GM23338 (cell line): ENCODE results near the gene PFKM. TPM values are rescaled to one million over a fixed set of nuclear protein-coding genes. Genes with fewer than 3 reads are reported as not detected.

ENCODE experiments used
- ATAC-seq: fragments of 200-7000 bp; cut with Tn5 transposase; 3 replicates; pipeline ENCODE4 v1.9.1; 2020
- DNase-seq: peaks from one replicate; pipeline ENCODE4 v3.0.0-alpha.2; 2015; ENCODE audit warnings: low spot score
- H2AFZ ChIP-seq: fragments of 200-600 bp; sonication (generic); 2 replicates; pipeline ENCODE4 v1.8.0; 2016; ENCODE audit warnings: antibody characterized with exemption, mild to moderate bottlenecking, moderate library complexity
- H3F3A ChIP-seq: fragments of 200-600 bp; sonication (generic); replicated peaks from 2 replicates; pipeline ENCODE4 v1.8.0; 2017; ENCODE audit warnings: antibody characterized with exemption, mixed run types, low read depth
- H3K27ac ChIP-seq: fragments of 200-600 bp; sonication (generic); 2 replicates; pipeline ENCODE4 v1.6.1; 2016; ENCODE audit warnings: low read depth
- H3K27me3 ChIP-seq: fragments of 200-600 bp; sonication (generic); 2 replicates; pipeline ENCODE4 v1.8.0; 2016; ENCODE audit warnings: mild to moderate bottlenecking, mixed run types, moderate library complexity; ENCODE audit not compliant: insufficient read depth
- H3K36me3 ChIP-seq: fragments of 200-600 bp; sonication (generic); 2 replicates; pipeline ENCODE4 v1.8.0; 2016; ENCODE audit warnings: mild to moderate bottlenecking; ENCODE audit not compliant: insufficient read depth
- H3K4me1 ChIP-seq: fragments of 200-600 bp; sonication (generic); 2 replicates; pipeline ENCODE4 v1.8.0; 2016; ENCODE audit warnings: mild to moderate bottlenecking, moderate library complexity; ENCODE audit not compliant: insufficient read depth
- H3K4me2 ChIP-seq: fragments of 200-600 bp; sonication (generic); 2 replicates; pipeline ENCODE4 v1.7.1; 2017; ENCODE audit warnings: mixed run types
- H3K4me3 ChIP-seq: fragments of 200-600 bp; sonication (generic); 2 replicates; pipeline ENCODE4 v1.6.1; 2016; ENCODE audit warnings: mixed run types
- H3K79me2 ChIP-seq: fragments of 200-600 bp; sonication (generic); replicated peaks from 2 replicates; pipeline ENCODE4 v1.8.0; 2017; ENCODE audit warnings: mild to moderate bottlenecking; ENCODE audit not compliant: insufficient read depth
- H3K9me2 ChIP-seq: fragments of 200-600 bp; sonication (generic); 2 replicates; pipeline ENCODE4 v1.8.0; 2017; ENCODE audit not compliant: insufficient read depth
- H4K20me1 ChIP-seq: fragments of 200-600 bp; sonication (generic); replicated peaks from 2 replicates; pipeline ENCODE4 v1.8.0; 2017; ENCODE audit warnings: mild to moderate bottlenecking; ENCODE audit not compliant: insufficient read depth
- H3K27ac Mint-ChIP-seq: 2 replicates; pipeline ENCODE4 v1.8.0; 2020; ENCODE audit warnings: inconsistent platforms, mild to moderate bottlenecking, moderate library complexity, mixed read lengths
- H3K27me3 Mint-ChIP-seq: 3 replicates; pipeline ENCODE4 v1.8.0; 2022; ENCODE audit warnings: low read depth, mild to moderate bottlenecking, moderate library complexity, mixed read lengths, inconsistent platforms; ENCODE audit not compliant: insufficient read depth, poor library complexity
- H3K36me3 Mint-ChIP-seq: 3 replicates; pipeline ENCODE4 v1.8.0; 2021; ENCODE audit warnings: low read depth, mild to moderate bottlenecking, inconsistent platforms, moderate library complexity, mixed read lengths
- H3K4me1 Mint-ChIP-seq: 3 replicates; pipeline ENCODE4 v1.8.0; 2020; ENCODE audit warnings: mild to moderate bottlenecking, inconsistent platforms, mixed read lengths
- H3K4me3 Mint-ChIP-seq: 3 replicates; pipeline ENCODE4 v1.8.0; 2021; ENCODE audit warnings: moderate library complexity, mild to moderate bottlenecking, inconsistent platforms, mixed read lengths
- H3K9me3 Mint-ChIP-seq: 3 replicates; pipeline ENCODE4 v1.8.0; 2020; ENCODE audit warnings: moderate library complexity, mild to moderate bottlenecking, inconsistent platforms, mixed read lengths
- CREB1 ChIP-seq: fragments of 250-450 bp; sonication (Bioruptor Pico); IDR thresholded peaks from 2 replicates; pipeline ENCODE4 v1.5.0; 2020; ENCODE audit warnings: low read depth, mild to moderate bottlenecking, moderate library complexity
- CTCF ChIP-seq, 2 experiments: fragments of 200-600 bp in 1 of 2; sonication (generic) in 1 of 2; conservative IDR thresholded peaks; 2 replicates each; pipeline versions ENCODE4 v1.5.1 to v1.6.1; 2016 to 2017; ENCODE audit warnings: antibody characterized with exemption in 2 of 2, low read depth in 2 of 2, mild to moderate bottlenecking in 2 of 2, moderate library complexity in 1 of 2
- EZH2 ChIP-seq: fragments of 200-600 bp; sonication (generic); IDR thresholded peaks from one replicate; pipeline ENCODE4 v1.8.0; 2017; ENCODE audit warnings: antibody characterized with exemption, mild to moderate bottlenecking, low read depth; ENCODE audit not compliant: unreplicated experiment
- EZH2phosphoT487 ChIP-seq: fragments of 200-600 bp; sonication (generic); IDR thresholded peaks from one replicate; pipeline ENCODE4 v1.8.1; 2018; ENCODE audit warnings: antibody characterized with exemption; ENCODE audit not compliant: unreplicated experiment
- JUNB ChIP-seq: IDR thresholded peaks from one replicate; pipeline ENCODE4 v1.6.1; 2016; ENCODE audit warnings: antibody characterized with exemption; ENCODE audit not compliant: unreplicated experiment
- NANOG ChIP-seq: IDR thresholded peaks from 2 replicates; pipeline ENCODE4 v1.6.1; 2016; ENCODE audit warnings: antibody characterized with exemption, borderline replicate concordance
- POLR2AphosphoS5 ChIP-seq: IDR thresholded peaks from 2 replicates; pipeline ENCODE4 v1.6.1; 2016; ENCODE audit warnings: antibody characterized with exemption, low read depth
- STAT1 ChIP-seq: IDR thresholded peaks from one replicate; pipeline ENCODE4 v1.6.1; 2016; ENCODE audit warnings: antibody characterized with exemption; ENCODE audit not compliant: unreplicated experiment
- ZNF331 ChIP-seq: fragments of 250-450 bp; sonication (Bioruptor Pico); IDR thresholded peaks from 2 replicates; pipeline ENCODE4 v1.5.0; 2020; ENCODE audit warnings: low read depth, mild to moderate bottlenecking, moderate library complexity
- polyA plus RNA-seq: library from polyadenylated mRNA; unstranded; fragments of >200 nt; fragmentation: Nextera tagmentation; extraction: Ambion mirVana; gene quantifications from 2 replicates; pipeline ENCODE4 v1.2.1, GENCODE V29; 2016
- total RNA-seq: library from RNA; depleted of rRNA; stranded (reverse); fragments of >200 nt; shearing (Covaris generic); gene quantifications from 2 replicates; pipeline ENCODE4 v1.2.3, GENCODE V29; 2014
- TF ChIP-seq, protein P1 (sequence below): fragments of 250-450 bp; sonication (Bioruptor Pico); IDR thresholded peaks from 2 replicates; pipeline ENCODE4 v1.5.0; 2020; ENCODE audit warnings: mild to moderate bottlenecking, moderate library complexity
- TF ChIP-seq, protein P2 (sequence below): IDR thresholded peaks from 2 replicates; pipeline ENCODE4 v1.6.1; 2016; ENCODE audit warnings: antibody characterized with exemption

The PFKM gene
- total and polyA plus RNA-seq, 2 experiments from 2014 or later, result 47.2 to 82.5 TPM

GRCh38 chr12:48070731-48071130, 48.4 kb upstream of the PFKM start (continued):
- TF ChIP-seq CTCF (conservative IDR thresholded peaks at IDR 0.05; ENCODE audit: low read depth in 2 of 2), result no peak
- no peak for TF ChIP-seq CREB1 (CRISPR knock-in tag)
- no peak for TF ChIP-seq NANOG
- TF ChIP-seq STAT1, result no peak

GRCh38 chr12:48071808-48072207, 47.4 kb upstream of the PFKM start:
- Histone ChIP-seq H3K4me3 (no peak overlapping the region), H3K36me3 (peaks cover 15% of the 10 kb centered on the region), H4K20me1 (no peaks in the 10 kb centered on the region; the same call in 1 of the 2 replicates), H3K4me2 (no peak overlapping the region), H2AFZ (no peak overlapping the region), H3K4me1 (no peaks in the 10 kb centered on the region), H3K27me3 (no peaks in the 10 kb centered on the region), H3F3A (no peaks in the 10 kb centered on the region), H3K27ac (no peak overlapping the region), H3K9me2 (no peaks in the 10 kb centered on the region), H3K79me2 (no peaks in the 10 kb centered on the region)
- H3K27ac Mint-ChIP-seq, result no peak overlapping the region
- no peak overlapping the region for H3K4me3 Mint-ChIP-seq
- H3K4me1 Mint-ChIP-seq, result no peaks in the 10 kb centered on the region; the same call in 2 of the 3 replicates
- no peaks in the 10 kb centered on the region for H3K9me3 Mint-ChIP-seq
- DNase-seq, result no peak
- H3K36me3 Mint-ChIP-seq, result peaks cover 18% of the 10 kb centered on the region
- ATAC-seq, result no peak
- H3K27me3 Mint-ChIP-seq, result no peaks in the 10 kb centered on the region
- TF ChIP-seq STAT1 (no peak), JUNB (no peak), CTCF (conservative IDR thresholded peaks at IDR 0.05; ENCODE audit: low read depth in 2 of 2) (no peak), POLR2AphosphoS5 (no peak), EZH2 (no peak), NANOG (no peak), ZNF331 (CRISPR knock-in tag) (no peak), EZH2phosphoT487 (no peak), CREB1 (CRISPR knock-in tag) (no peak)
- TF ChIP-seq, protein P1, sequence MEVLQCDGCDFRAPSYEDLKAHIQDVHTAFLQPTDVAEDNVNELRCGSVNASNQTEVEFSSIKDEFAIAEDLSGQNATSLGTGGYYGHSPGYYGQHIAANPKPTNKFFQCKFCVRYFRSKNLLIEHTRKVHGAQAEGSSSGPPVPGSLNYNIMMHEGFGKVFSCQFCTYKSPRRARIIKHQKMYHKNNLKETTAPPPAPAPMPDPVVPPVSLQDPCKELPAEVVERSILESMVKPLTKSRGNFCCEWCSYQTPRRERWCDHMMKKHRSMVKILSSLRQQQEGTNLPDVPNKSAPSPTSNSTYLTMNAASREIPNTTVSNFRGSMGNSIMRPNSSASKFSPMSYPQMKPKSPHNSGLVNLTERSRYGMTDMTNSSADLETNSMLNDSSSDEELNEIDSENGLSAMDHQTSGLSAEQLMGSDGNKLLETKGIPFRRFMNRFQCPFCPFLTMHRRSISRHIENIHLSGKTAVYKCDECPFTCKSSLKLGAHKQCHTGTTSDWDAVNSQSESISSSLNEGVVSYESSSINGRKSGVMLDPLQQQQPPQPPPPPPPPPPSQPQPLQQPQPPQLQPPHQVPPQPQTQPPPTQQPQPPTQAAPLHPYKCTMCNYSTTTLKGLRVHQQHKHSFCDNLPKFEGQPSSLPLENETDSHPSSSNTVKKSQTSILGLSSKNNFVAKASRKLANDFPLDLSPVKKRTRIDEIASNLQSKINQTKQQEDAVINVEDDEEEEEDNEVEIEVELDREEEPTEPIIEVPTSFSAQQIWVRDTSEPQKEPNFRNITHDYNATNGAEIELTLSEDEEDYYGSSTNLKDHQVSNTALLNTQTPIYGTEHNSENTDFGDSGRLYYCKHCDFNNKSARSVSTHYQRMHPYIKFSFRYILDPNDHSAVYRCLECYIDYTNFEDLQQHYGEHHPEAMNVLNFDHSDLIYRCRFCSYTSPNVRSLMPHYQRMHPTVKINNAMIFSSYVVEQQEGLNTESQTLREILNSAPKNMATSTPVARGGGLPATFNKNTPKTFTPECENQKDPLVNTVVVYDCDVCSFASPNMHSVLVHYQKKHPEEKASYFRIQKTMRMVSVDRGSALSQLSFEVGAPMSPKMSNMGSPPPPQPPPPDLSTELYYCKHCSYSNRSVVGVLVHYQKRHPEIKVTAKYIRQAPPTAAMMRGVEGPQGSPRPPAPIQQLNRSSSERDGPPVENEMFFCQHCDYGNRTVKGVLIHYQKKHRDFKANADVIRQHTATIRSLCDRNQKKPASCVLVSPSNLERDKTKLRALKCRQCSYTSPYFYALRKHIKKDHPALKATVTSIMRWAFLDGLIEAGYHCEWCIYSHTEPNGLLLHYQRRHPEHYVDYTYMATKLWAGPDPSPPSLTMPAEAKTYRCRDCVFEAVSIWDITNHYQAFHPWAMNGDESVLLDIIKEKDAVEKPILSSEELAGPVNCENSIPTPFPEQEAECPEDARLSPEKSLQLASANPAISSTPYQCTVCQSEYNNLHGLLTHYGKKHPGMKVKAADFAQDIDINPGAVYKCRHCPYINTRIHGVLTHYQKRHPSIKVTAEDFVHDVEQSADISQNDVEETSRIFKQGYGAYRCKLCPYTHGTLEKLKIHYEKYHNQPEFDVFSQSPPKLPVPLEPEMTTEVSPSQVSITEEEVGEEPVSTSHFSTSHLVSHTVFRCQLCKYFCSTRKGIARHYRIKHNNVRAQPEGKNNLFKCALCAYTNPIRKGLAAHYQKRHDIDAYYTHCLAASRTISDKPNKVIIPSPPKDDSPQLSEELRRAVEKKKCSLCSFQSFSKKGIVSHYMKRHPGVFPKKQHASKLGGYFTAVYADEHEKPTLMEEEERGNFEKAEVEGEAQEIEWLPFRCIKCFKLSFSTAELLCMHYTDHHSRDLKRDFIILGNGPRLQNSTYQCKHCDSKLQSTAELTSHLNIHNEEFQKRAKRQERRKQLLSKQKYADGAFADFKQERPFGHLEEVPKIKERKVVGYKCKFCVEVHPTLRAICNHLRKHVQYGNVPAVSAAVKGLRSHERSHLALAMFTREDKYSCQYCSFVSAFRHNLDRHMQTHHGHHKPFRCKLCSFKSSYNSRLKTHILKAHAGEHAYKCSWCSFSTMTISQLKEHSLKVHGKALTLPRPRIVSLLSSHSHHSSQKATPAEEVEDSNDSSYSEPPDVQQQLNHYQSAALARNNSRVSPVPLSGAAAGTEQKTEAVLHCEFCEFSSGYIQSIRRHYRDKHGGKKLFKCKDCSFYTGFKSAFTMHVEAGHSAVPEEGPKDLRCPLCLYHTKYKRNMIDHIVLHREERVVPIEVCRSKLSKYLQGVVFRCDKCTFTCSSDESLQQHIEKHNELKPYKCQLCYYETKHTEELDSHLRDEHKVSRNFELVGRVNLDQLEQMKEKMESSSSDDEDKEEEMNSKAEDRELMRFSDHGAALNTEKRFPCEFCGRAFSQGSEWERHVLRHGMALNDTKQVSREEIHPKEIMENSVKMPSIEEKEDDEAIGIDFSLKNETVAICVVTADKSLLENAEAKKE (CRISPR knock-in tag), result no peak
- TF ChIP-seq, protein P2, sequence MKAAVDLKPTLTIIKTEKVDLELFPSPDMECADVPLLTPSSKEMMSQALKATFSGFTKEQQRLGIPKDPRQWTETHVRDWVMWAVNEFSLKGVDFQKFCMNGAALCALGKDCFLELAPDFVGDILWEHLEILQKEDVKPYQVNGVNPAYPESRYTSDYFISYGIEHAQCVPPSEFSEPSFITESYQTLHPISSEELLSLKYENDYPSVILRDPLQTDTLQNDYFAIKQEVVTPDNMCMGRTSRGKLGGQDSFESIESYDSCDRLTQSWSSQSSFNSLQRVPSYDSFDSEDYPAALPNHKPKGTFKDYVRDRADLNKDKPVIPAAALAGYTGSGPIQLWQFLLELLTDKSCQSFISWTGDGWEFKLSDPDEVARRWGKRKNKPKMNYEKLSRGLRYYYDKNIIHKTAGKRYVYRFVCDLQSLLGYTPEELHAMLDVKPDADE, result no peak
